Testis (tissue), 3 donors: ENCODE measurements around the gene CELF2. TPM values are rescaled to one million over a fixed set of nuclear protein-coding genes. Genes with fewer than 3 reads are reported as not detected.

Experiments used
- DNase-seq: peaks from one replicate; pipeline ENCODE4 v3.0.0-alpha.2; 2019
- H3K27ac ChIP-seq, 2 donors: fragments of 200-600 bp; sonication (generic); one replicate each; pipeline ENCODE4 v1.5.1; 2019
- H3K27me3 ChIP-seq: fragments of 200-600 bp; sonication (generic); one replicate; pipeline ENCODE4 v1.5.1; 2019
- H3K36me3 ChIP-seq: fragments of 200-600 bp; sonication (generic); one replicate; pipeline ENCODE4 v1.5.1; 2017; ENCODE audit warnings: low read depth; ENCODE audit errors: missing control alignments
- H3K4me1 ChIP-seq: fragments of 200-600 bp; sonication (generic); one replicate; pipeline ENCODE4 v1.5.1; 2019
- H3K4me3 ChIP-seq, 2 donors: fragments of 200-600 bp; sonication (generic); one replicate each; pipeline ENCODE4 v1.5.1; 2017 to 2019
- H3K9me3 ChIP-seq: fragments of 200-600 bp; sonication (generic); one replicate; pipeline ENCODE4 v1.5.1; 2017
- POLR2A ChIP-seq: fragments of 450-650 bp; IDR thresholded peaks from one replicate; pipeline ENCODE4 v1.6.1; 2017; ENCODE audit warnings: antibody characterized with exemption, mild to moderate bottlenecking, moderate library complexity
- WGBS, 2 donors: methylation state at CpG; one replicate each; pipeline ENCODE4 v1.1.5; 2018; 5-methylcytosine and 5-hydroxymethylcytosine counted together
- intact Hi-C: fragments of 100-400 bp; cut with DNase I; formaldehyde crosslinking; loops from one replicate; pipeline ENCODE4 v1.15.1; 2023; ENCODE audit warnings: low total_unique reads
- polyA plus RNA-seq: library from polyadenylated mRNA; stranded (reverse); fragments of 350-450 nt; fragmentation: Illumina TruSeq; extraction: RNeasy Lipid Tissue Mini Kit (QIAGEN cat#74804); gene quantifications from one replicate; pipeline ENCODE4 v1.2.3, GENCODE V29; 2014; ENCODE audit warnings: low read depth, low replicate concordance; ENCODE audit not compliant: insufficient read depth
- total RNA-seq, 2 donors: library from RNA; depleted of rRNA; stranded (reverse); fragments of >200 nt; gene quantifications; one replicate each; pipeline ENCODE4 v1.2.3, GENCODE V29; 2016
- TF ChIP-seq, protein P1 (sequence below), 3 experiments: fragments of 450-650 bp in 2 of 3; fragments of 200-600 bp in 1 of 3; sonication (generic) in 1 of 3; IDR thresholded peaks; one replicate each; pipeline ENCODE4 v1.5.1; 2016 to 2019; ENCODE audit warnings: antibody characterized with exemption in 3 of 3, mild to moderate bottlenecking in 2 of 3, moderate library complexity in 1 of 3

Gene CELF2
- total and polyA plus RNA-seq, 3 donors from 2014 or later: 17.5 to 41.6 (median 27.8) TPM

DNA sequence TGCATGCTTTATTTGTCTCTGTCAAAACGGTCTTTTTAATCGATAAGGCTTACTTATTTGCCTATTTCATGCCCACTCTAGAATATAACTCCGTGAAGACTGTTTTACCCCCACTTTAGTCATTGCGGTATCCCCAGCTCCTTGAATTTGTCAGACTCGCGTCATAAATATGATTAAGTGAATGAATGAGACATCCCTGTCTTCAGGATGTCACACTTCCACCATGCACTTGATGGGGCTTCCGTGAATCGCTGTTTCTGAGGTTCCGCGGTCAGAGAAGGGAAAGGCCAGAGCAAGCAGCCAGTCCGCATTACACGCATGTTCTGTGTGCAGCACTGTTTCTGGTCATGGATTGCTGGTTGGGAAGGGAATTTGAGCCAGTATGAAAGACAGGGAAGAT is 138.8 kb downstream of the CELF2 start:
- DNase-seq: no peak
- H3K4me3 ChIP-seq: no peak overlapping the region
- WGBS, 2 donors: 89 to 95% methylated on average over 12 of the region's 12 CpGs
- no peaks in the 10 kb centered on the region for H3K9me3 ChIP-seq
- TF ChIP-seq, protein P1, sequence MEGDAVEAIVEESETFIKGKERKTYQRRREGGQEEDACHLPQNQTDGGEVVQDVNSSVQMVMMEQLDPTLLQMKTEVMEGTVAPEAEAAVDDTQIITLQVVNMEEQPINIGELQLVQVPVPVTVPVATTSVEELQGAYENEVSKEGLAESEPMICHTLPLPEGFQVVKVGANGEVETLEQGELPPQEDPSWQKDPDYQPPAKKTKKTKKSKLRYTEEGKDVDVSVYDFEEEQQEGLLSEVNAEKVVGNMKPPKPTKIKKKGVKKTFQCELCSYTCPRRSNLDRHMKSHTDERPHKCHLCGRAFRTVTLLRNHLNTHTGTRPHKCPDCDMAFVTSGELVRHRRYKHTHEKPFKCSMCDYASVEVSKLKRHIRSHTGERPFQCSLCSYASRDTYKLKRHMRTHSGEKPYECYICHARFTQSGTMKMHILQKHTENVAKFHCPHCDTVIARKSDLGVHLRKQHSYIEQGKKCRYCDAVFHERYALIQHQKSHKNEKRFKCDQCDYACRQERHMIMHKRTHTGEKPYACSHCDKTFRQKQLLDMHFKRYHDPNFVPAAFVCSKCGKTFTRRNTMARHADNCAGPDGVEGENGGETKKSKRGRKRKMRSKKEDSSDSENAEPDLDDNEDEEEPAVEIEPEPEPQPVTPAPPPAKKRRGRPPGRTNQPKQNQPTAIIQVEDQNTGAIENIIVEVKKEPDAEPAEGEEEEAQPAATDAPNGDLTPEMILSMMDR (IDR thresholded peaks at IDR 0.05): no peak
- TF ChIP-seq POLR2A: no peak
- no peaks in the 10 kb centered on the region for H3K4me1 ChIP-seq
- no peaks in the 10 kb centered on the region for H3K27me3 ChIP-seq
- H3K36me3 ChIP-seq: no peaks in the 10 kb centered on the region
- H3K27ac ChIP-seq: no peak overlapping the region
- intact Hi-C loops: no loop called here

DNA sequence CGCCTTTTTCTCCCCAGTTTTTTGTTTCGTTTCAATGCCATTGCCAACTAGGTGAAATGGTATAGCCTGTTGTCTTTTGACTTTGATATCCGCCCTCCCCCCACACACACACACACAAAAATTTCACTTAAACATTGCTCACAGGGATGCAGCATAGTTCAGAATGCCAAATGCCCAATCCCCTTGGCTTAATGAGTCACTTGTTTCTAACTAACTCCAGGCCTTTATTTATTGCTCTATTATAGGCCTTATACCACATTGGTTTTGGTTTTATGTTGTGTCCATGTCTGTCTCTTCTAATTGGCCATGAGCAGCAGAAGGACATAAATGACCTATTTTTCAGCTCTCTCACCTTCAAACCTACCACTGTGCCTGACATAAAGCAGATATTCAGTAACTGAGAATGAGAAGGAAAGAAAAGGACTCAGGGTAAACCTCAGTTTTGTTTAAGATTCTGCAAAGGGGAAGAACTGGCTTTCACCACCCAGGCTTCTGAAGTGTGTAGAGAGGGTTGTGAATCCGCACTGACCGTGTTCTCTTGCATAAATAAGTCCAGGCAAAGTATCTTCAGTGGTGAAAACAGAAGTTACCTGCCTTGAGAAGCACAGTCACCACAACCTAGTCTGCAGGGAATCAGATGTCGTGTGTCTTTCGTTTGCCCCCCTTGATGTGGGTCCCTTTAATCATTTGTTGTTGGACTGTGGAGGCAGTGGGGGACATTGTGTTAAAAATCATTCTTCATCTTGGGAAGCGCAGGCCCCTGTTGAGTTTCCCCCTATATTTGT is 139.8 kb downstream of the CELF2 start:
- Histone ChIP-seq H3K4me3 (no peak overlapping the region), H3K4me1 (no peaks in the 10 kb centered on the region), H3K27ac (no peak overlapping the region), H3K9me3 (no peaks in the 10 kb centered on the region), H3K36me3 (no peaks in the 10 kb centered on the region), H3K27me3 (no peaks in the 10 kb centered on the region)
- DNase-seq: no peak
- WGBS, 2 donors: 94 to 95% methylated on average over 8 of the region's 8 CpGs
- no peak for TF ChIP-seq POLR2A
- TF ChIP-seq, protein P1 (IDR thresholded peaks at IDR 0.05): no peak
- intact Hi-C loops: no loop called here

DNA sequence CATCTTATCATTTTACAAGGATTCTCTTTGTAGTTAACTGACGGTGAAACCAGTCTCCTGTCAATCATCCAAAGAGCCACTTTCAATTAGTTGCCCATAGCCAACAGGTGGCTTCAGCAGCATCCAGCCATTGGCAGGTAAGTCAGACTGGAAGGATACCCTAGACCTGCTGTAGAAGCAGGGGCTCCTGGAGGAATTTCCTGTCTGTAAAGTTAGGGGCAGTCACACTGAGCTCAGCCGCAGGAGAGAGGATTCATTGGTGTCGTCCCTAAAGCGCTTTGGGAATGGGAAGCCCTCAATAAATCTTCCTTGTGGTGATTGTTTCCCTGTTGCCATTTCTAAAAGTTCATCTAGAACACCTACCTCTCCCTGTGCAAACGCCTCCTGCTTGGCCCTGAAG is 140.4 kb downstream of the CELF2 start:
- Histone ChIP-seq H3K9me3 (no peaks in the 10 kb centered on the region), H3K27me3 (no peaks in the 10 kb centered on the region), H3K4me3 (no peak overlapping the region), H3K27ac (no peak overlapping the region), H3K4me1 (no peaks in the 10 kb centered on the region), H3K36me3 (no peaks in the 10 kb centered on the region)
- TF ChIP-seq, protein P1 (IDR thresholded peaks at IDR 0.05): no peak
- no peak for TF ChIP-seq POLR2A
- 91 to 93% methylated on average over 5 of the region's 5 CpGs for WGBS, 2 donors
- intact Hi-C loops: no loop called here
- no peak for DNase-seq

DNA sequence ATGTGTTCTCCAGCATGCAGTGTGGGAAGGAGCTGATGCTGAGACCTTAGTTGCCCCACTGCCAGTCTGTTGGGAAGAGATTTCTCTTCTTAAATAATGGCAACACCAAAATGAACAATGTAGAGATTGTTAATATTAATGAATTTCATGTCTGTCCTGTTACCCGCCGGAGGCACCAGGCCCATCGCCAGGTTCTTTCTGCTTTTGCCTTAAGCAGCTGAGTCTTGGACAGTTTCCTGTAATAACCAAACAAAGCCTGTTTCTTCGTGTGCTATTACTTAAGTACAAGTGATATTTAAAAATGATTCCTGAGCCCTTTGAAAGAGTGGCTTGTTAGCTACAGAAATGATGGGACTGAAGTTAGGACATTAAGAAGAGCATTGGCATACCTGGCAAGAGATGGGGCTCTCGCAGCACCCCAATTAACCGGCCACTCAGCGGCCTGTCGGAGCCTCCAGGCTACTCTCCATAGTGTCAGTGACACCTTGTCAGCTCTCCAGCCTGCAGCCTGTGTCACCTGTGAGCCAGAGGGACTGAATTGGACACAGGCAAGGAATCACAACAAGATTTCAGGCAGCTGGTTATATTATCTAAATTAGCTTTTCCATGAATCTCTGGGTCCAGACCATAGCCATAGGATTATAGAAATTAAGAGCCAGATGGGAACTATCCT is 142.0 kb downstream of the CELF2 start:
- no peaks in the 10 kb centered on the region for H3K4me1 ChIP-seq
- no peak overlapping the region for H3K27ac ChIP-seq
- no peaks in the 10 kb centered on the region for H3K9me3 ChIP-seq
- TF ChIP-seq, protein P1 (IDR thresholded peaks at IDR 0.05): no peak
- no peak for TF ChIP-seq POLR2A
- H3K36me3 ChIP-seq: no peaks in the 10 kb centered on the region
- no peak overlapping the region for H3K4me3 ChIP-seq
- WGBS, 2 donors: 61 to 63% methylated on average over 8 of the region's 8 CpGs
- H3K27me3 ChIP-seq: no peaks in the 10 kb centered on the region
- intact Hi-C loops: no loop called here
- DNase-seq: no peak
